Ishikawa (cell line): ENCODE results near the gene IMPG2.

Source experiments
- CEBPB ChIP-seq: IDR thresholded peaks from 2 replicates; pipeline ENCODE4 v1.6.1; 2012
- CREB1 ChIP-seq: IDR thresholded peaks from 2 replicates; pipeline ENCODE4 v1.6.1; 2012; ENCODE audit warnings: low read depth
- EGR1 ChIP-seq: IDR thresholded peaks from 2 replicates; pipeline ENCODE4 v1.6.1; 2012
- EP300 ChIP-seq: IDR thresholded peaks from 2 replicates; pipeline ENCODE4 v1.6.1; 2012; ENCODE audit warnings: borderline replicate concordance
- FOXM1 ChIP-seq: IDR thresholded peaks from 2 replicates; pipeline ENCODE4 v1.6.1; 2012; ENCODE audit warnings: low read depth, borderline replicate concordance
- NFIC ChIP-seq: IDR thresholded peaks from 2 replicates; pipeline ENCODE4 v1.6.1; 2012
- RAD21 ChIP-seq: IDR thresholded peaks from 2 replicates; pipeline ENCODE4 v1.6.1; 2012; ENCODE audit warnings: low read depth
- REST ChIP-seq: IDR thresholded peaks from 2 replicates; pipeline ENCODE4 v1.6.1; 2012; ENCODE audit warnings: low read depth, mild to moderate bottlenecking
- TAF1 ChIP-seq: IDR thresholded peaks from 2 replicates; pipeline ENCODE4 v1.6.1; 2012; ENCODE audit warnings: low read depth, mild to moderate bottlenecking
- TCF12 ChIP-seq: IDR thresholded peaks from 2 replicates; pipeline ENCODE4 v1.6.1; 2012; ENCODE audit warnings: low read depth
- TEAD4 ChIP-seq: IDR thresholded peaks from 2 replicates; pipeline ENCODE4 v1.6.1; 2012
- YY1 ChIP-seq: IDR thresholded peaks from 2 replicates; pipeline ENCODE4 v1.6.1; 2012; ENCODE audit warnings: low read depth
- TF ChIP-seq, protein P1 (sequence below): IDR thresholded peaks from 2 replicates; pipeline ENCODE4 v1.6.1; 2012
- TF ChIP-seq, protein P2 (sequence below): IDR thresholded peaks from 2 replicates; pipeline ENCODE4 v1.6.1; 2012

DNA sequence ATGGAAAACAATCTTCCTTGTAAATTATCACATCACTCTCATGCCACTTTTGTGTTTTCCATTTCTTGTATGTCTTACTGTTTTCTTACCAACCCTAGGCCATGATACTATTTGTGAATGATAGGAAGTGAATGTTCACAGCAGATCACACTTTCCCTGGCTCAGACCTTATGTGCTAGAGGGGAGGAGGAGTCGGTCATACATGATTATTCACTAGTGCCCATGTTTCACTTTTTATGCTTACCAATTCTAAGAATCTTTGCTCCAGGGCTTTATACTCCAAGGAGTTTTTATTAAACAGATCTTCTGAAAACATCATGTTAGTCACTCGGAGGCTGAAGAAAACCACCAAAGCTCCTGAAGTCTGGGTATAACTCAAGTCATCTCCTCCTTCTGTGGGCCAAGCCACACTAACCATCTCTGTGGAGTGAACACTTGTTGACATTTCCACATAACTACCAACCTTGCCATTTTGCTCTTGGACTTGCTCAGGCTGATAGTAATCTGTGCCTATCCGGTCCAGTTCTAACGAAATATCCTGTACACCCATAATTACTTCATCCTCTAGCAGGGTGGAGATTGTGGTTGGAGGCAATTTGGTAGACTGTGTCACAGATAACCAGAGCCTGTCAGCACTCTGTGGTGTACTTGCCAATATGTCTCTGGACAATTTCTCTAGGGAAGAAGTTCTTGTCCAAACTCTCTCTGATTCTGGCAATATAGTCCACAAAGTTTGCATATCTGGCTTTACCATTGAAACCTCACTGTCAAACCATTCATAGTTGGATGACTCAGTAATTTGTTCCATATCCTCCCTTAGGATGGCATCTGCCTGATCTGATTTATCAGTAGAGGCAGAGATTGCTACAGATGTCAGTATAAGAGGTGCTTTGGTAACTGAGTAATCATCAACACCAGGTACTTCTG is 76.8 kb downstream of the IMPG2 start:
- TF ChIP-seq, protein P1, sequence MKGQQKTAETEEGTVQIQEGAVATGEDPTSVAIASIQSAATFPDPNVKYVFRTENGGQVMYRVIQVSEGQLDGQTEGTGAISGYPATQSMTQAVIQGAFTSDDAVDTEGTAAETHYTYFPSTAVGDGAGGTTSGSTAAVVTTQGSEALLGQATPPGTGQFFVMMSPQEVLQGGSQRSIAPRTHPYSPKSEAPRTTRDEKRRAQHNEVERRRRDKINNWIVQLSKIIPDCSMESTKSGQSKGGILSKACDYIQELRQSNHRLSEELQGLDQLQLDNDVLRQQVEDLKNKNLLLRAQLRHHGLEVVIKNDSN, result no peak
- TF ChIP-seq TAF1 (no peak), EP300 (no peak), REST (no peak), RAD21 (no peak), FOXM1 (no peak), CEBPB (no peak), CREB1 (no peak), YY1 (no peak), NFIC (no peak), TCF12 (no peak), EGR1 (no peak), TEAD4 (no peak)
- TF ChIP-seq, protein P2, sequence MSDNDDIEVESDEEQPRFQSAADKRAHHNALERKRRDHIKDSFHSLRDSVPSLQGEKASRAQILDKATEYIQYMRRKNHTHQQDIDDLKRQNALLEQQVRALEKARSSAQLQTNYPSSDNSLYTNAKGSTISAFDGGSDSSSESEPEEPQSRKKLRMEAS, result no peak
